ENCODE measurements around the gene NTRK1. TPM values are rescaled to one million over a fixed set of nuclear protein-coding genes. Genes with fewer than 3 reads are reported as not detected.

NTRK1 gene
- total and polyA plus RNA-seq, 2 donors (not counting 1 experiment from before 2014, with no cell fraction given): not detected

GRCh38 chr1:156836892-156837291 is 23.8 kb upstream of the NTRK1 start:
- peaks cover 50% of the 10 kb centered on the region for H3K27me3 ChIP-seq (ENCODE audit: control insufficient read depth, insufficient read depth, low read length)
- no peak overlapping the region for H3K9ac ChIP-seq (ENCODE audit: insufficient read depth, low read length)

GRCh38 chr1:156838972-156839371 is 21.7 kb upstream of the NTRK1 start:
- H3K27ac ChIP-seq (ENCODE audit: insufficient read depth, low read length): no peak overlapping the region

More at GRCh38 chr1:156836892-156837291, 23.8 kb upstream of the NTRK1 start:
- Histone ChIP-seq H3K36me3 (ENCODE audit: control insufficient read depth, insufficient read depth, low read length) (no peaks in the 10 kb centered on the region), H3K4me1 (ENCODE audit: control insufficient read depth, extremely low read depth, insufficient read depth, low read length) (no peaks in the 10 kb centered on the region), H3K79me2 (ENCODE audit: control insufficient read depth, insufficient read depth, low read length) (no peaks in the 10 kb centered on the region), H4K20me1 (ENCODE audit: control insufficient read depth, extremely low read depth, insufficient read depth, low read length) (peaks cover 2% of the 10 kb centered on the region), H3K9me3 (ENCODE audit: control insufficient read depth, insufficient read depth, low read depth, low read length) (no peaks in the 10 kb centered on the region), H3K4me3 (replicated peaks in 1 of 4; ENCODE audit: control extremely low read depth in 1 of 4, insufficient read depth in 1 of 4, low read depth in 3 of 4, low read length in 4 of 4) (no peak overlapping the region), H3K27ac (ENCODE audit: insufficient read depth, low read length) (no peak overlapping the region), H3K4me2 (ENCODE audit: extremely low read depth, insufficient read depth, low read length) (no peak overlapping the region), H2AFZ (ENCODE audit: low read length) (no peak overlapping the region)
- DNase-seq (ENCODE audit: low read depth in 2 of 2): no peak
- TF ChIP-seq CTCF (conservative IDR thresholded peaks at IDR 0.05 in 1 of 2, IDR thresholded peaks at IDR 0.05 in 1 of 2; ENCODE audit: low read depth in 1 of 2, low read length in 2 of 2): no peak
- no peak for TF ChIP-seq EZH2 (IDR thresholded peaks at IDR 0.05; ENCODE audit: low read length, missing control alignments)

GRCh38 chr1:156839426-156840109 is 21.1 kb upstream of the NTRK1 start:
- Histone ChIP-seq H3K36me3 (ENCODE audit: control insufficient read depth, insufficient read depth, low read length) (no peaks in the 10 kb centered on the region), H3K27ac (ENCODE audit: insufficient read depth, low read length) (no peak overlapping the region), H3K79me2 (ENCODE audit: control insufficient read depth, insufficient read depth, low read length) (no peaks in the 10 kb centered on the region), H3K9me3 (ENCODE audit: control insufficient read depth, insufficient read depth, low read depth, low read length) (no peaks in the 10 kb centered on the region), H4K20me1 (ENCODE audit: control insufficient read depth, extremely low read depth, insufficient read depth, low read length) (peaks cover 2% of the 10 kb centered on the region), H3K27me3 (ENCODE audit: control insufficient read depth, insufficient read depth, low read length) (peaks cover 43% of the 10 kb centered on the region), H3K9ac (ENCODE audit: insufficient read depth, low read length) (no peak overlapping the region), H3K4me3 (replicated peaks in 1 of 4; ENCODE audit: control extremely low read depth in 1 of 4, insufficient read depth in 1 of 4, low read depth in 3 of 4, low read length in 4 of 4) (no peak overlapping the region), H2AFZ (ENCODE audit: low read length) (no peak overlapping the region), H3K4me2 (ENCODE audit: extremely low read depth, insufficient read depth, low read length) (no peak overlapping the region), H3K4me1 (ENCODE audit: control insufficient read depth, extremely low read depth, insufficient read depth, low read length) (no peaks in the 10 kb centered on the region)
- DNase-seq (ENCODE audit: low read depth in 2 of 2): no peak
- TF ChIP-seq EZH2 (IDR thresholded peaks at IDR 0.05; ENCODE audit: low read length, missing control alignments): no peak
- no peak for TF ChIP-seq CTCF (conservative IDR thresholded peaks at IDR 0.05 in 1 of 2, IDR thresholded peaks at IDR 0.05 in 1 of 2; ENCODE audit: low read depth in 1 of 2, low read length in 2 of 2)

More at GRCh38 chr1:156838972-156839371, 21.7 kb upstream of the NTRK1 start:
- Histone ChIP-seq H2AFZ (ENCODE audit: low read length) (no peak overlapping the region), H3K27me3 (ENCODE audit: control insufficient read depth, insufficient read depth, low read length) (peaks cover 45% of the 10 kb centered on the region), H3K4me1 (ENCODE audit: control insufficient read depth, extremely low read depth, insufficient read depth, low read length) (no peaks in the 10 kb centered on the region), H3K9me3 (ENCODE audit: control insufficient read depth, insufficient read depth, low read depth, low read length) (no peaks in the 10 kb centered on the region), H3K36me3 (ENCODE audit: control insufficient read depth, insufficient read depth, low read length) (no peaks in the 10 kb centered on the region), H3K4me2 (ENCODE audit: extremely low read depth, insufficient read depth, low read length) (no peak overlapping the region), H4K20me1 (ENCODE audit: control insufficient read depth, extremely low read depth, insufficient read depth, low read length) (peaks cover 2% of the 10 kb centered on the region), H3K79me2 (ENCODE audit: control insufficient read depth, insufficient read depth, low read length) (no peaks in the 10 kb centered on the region), H3K4me3 (replicated peaks in 1 of 4; ENCODE audit: control extremely low read depth in 1 of 4, insufficient read depth in 1 of 4, low read depth in 3 of 4, low read length in 4 of 4) (no peak overlapping the region), H3K9ac (ENCODE audit: insufficient read depth, low read length) (no peak overlapping the region)
- TF ChIP-seq CTCF (conservative IDR thresholded peaks at IDR 0.05 in 1 of 2, IDR thresholded peaks at IDR 0.05 in 1 of 2; ENCODE audit: low read depth in 1 of 2, low read length in 2 of 2) (peak; percentile 93 to 96), EZH2 (IDR thresholded peaks at IDR 0.05; ENCODE audit: low read length, missing control alignments) (no peak)
- peak in 1 of 2 donors; percentile 17 for DNase-seq (ENCODE audit: low read depth in 2 of 2)
